Trophoblast cell (in vitro differentiated cells and primary cell): ENCODE results near the gene POLR2F.

Experiments
- DNase-seq, 2 donors: peaks; one replicate each; pipeline ENCODE4 v3.0.0-alpha.2; 2016
- H2AFZ ChIP-seq: 2 replicates; pipeline ENCODE4 v1.6.1; 2013; ENCODE audit warnings: low read length, moderate library complexity, mild to moderate bottlenecking; ENCODE audit not compliant: insufficient read depth, poor library complexity
- H2AK5ac ChIP-seq: 2 replicates; pipeline ENCODE4 v1.6.1; 2013; ENCODE audit warnings: mild to moderate bottlenecking, low read length
- H2BK120ac ChIP-seq: 2 replicates; pipeline ENCODE4 v1.6.1; 2013; ENCODE audit warnings: low read length, mild to moderate bottlenecking, moderate library complexity; ENCODE audit not compliant: insufficient read depth, poor library complexity
- H2BK12ac ChIP-seq: 2 replicates; pipeline ENCODE4 v1.6.1; 2013; ENCODE audit warnings: mild to moderate bottlenecking, low read length, moderate library complexity
- H2BK5ac ChIP-seq: 2 replicates; pipeline ENCODE4 v1.6.1; 2013; ENCODE audit warnings: low read length, low read depth, moderate library complexity, mild to moderate bottlenecking; ENCODE audit not compliant: poor library complexity
- H3K14ac ChIP-seq: 2 replicates; pipeline ENCODE4 v1.6.1; 2013; ENCODE audit warnings: mild to moderate bottlenecking, low read length
- H3K18ac ChIP-seq: 2 replicates; pipeline ENCODE4 v1.6.1; 2013; ENCODE audit warnings: mild to moderate bottlenecking, low read length
- H3K23ac ChIP-seq: 2 replicates; pipeline ENCODE4 v1.6.1; 2013; ENCODE audit warnings: low read length
- H3K27ac ChIP-seq: 2 replicates; pipeline ENCODE4 v1.5.1; 2013; ENCODE audit warnings: low read depth, mild to moderate bottlenecking, inconsistent platforms, low read length, moderate library complexity
- H3K27me3 ChIP-seq: 2 replicates; pipeline ENCODE4 v1.6.1; 2013; ENCODE audit warnings: inconsistent platforms, mild to moderate bottlenecking, low read length, moderate library complexity; ENCODE audit not compliant: insufficient read depth
- H3K36me3 ChIP-seq, 2 experiments: 1 replicate in 1 of 2; 2 replicates in 1 of 2; pipeline ENCODE4 v1.6.1; 2013; ENCODE audit warnings: low read length in 2 of 2, mild to moderate bottlenecking in 2 of 2, moderate library complexity in 1 of 2; ENCODE audit not compliant: insufficient read depth in 2 of 2, control insufficient read depth in 1 of 2
- H3K4ac ChIP-seq: 2 replicates; pipeline ENCODE4 v1.6.1; 2013; ENCODE audit warnings: low read depth, mild to moderate bottlenecking, low read length, moderate library complexity
- H3K4me1 ChIP-seq, 2 experiments: 1 replicate in 1 of 2; 2 replicates in 1 of 2; pipeline ENCODE4 v1.6.1; 2013; ENCODE audit warnings: low read length in 2 of 2, mild to moderate bottlenecking in 2 of 2, moderate library complexity in 1 of 2; ENCODE audit not compliant: insufficient read depth in 2 of 2, control insufficient read depth in 1 of 2
- H3K4me2 ChIP-seq: 2 replicates; pipeline ENCODE4 v1.6.1; 2013; ENCODE audit warnings: inconsistent platforms, mild to moderate bottlenecking, low read length, moderate library complexity
- H3K4me3 ChIP-seq: 2 replicates; pipeline ENCODE4 v1.5.1; 2013; ENCODE audit warnings: mild to moderate bottlenecking, low read depth, low read length, inconsistent platforms
- H3K79me1 ChIP-seq: one replicate; pipeline ENCODE4 v1.6.1; 2013; ENCODE audit warnings: low read length
- H3K79me2 ChIP-seq: 2 replicates; pipeline ENCODE4 v1.6.1; 2013; ENCODE audit warnings: low read length, mild to moderate bottlenecking; ENCODE audit not compliant: control insufficient read depth, insufficient read depth, poor library complexity
- H3K9ac ChIP-seq: 2 replicates; pipeline ENCODE4 v1.6.1; 2013; ENCODE audit warnings: mild to moderate bottlenecking, low read length
- H3K9me3 ChIP-seq: 2 replicates; pipeline ENCODE4 v1.6.1; 2013; ENCODE audit warnings: low read depth, mild to moderate bottlenecking, control low read depth, inconsistent platforms, low read length; ENCODE audit not compliant: insufficient read depth
- H4K12ac ChIP-seq: 2 replicates; pipeline ENCODE4 v1.6.1; 2013; ENCODE audit warnings: low read depth, mild to moderate bottlenecking, low read length, moderate library complexity
- H4K8ac ChIP-seq: 2 replicates; pipeline ENCODE4 v1.6.1; 2013; ENCODE audit warnings: low read depth, mild to moderate bottlenecking, low read length, moderate library complexity
- H4K91ac ChIP-seq: one replicate; pipeline ENCODE4 v1.6.1; 2013; ENCODE audit warnings: low read depth, mild to moderate bottlenecking, low read length, moderate library complexity
- WGBS: extraction: QIAGEN DNeasy Blood & Tissue Kit; methylation state at CpG from one replicate; pipeline ENCODE4 v1.1.7; 2013; ENCODE audit warnings: missing lambda C conversion rate; ENCODE audit not compliant: insufficient read length, insufficient coverage; ENCODE audit errors: extremely low coverage; 5-methylcytosine and 5-hydroxymethylcytosine counted together

POLR2F gene

GRCh38 chr22:37906364-37907008 lies 47.0 kb upstream of the POLR2F start:
- Histone ChIP-seq H4K91ac (peak overlapping the region; percentile 99), H4K8ac (peak overlapping the region; percentile 97), H2BK120ac (peak overlapping the region; percentile 93), H3K4me2 (peak overlapping the region; percentile 65), H3K27me3 (no peaks in the 10 kb centered on the region), H2AFZ (peak overlapping the region; percentile 85), H3K18ac (peak overlapping the region; percentile 99), H2BK5ac (peak overlapping the region; percentile 98), H3K9me3 (no peaks in the 10 kb centered on the region), H2BK12ac (peak overlapping the region; percentile 11), H3K27ac (peak overlapping the region; percentile 99), H3K79me1 (peaks cover 37% of the 10 kb centered on the region), H3K4me1 (peaks cover 34 to 37% of the 10 kb centered on the region in 2 experiments), H3K14ac (peak overlapping the region; percentile 98), H3K4me3 (peak overlapping the region; percentile 85), H3K36me3 (peaks cover 15 to 18% of the 10 kb centered on the region in 2 experiments), H3K9ac (peak overlapping the region; percentile 79), H4K12ac (peak overlapping the region; percentile 94), H3K4ac (peak overlapping the region; percentile 99), H3K79me2 (peaks cover 34% of the 10 kb centered on the region), H3K23ac (no peak overlapping the region), H2AK5ac (peak overlapping the region; percentile 96)
- no peak for DNase-seq
- WGBS: no CpG with 5 or more reads among the region's 75 CpGs

DNA sequence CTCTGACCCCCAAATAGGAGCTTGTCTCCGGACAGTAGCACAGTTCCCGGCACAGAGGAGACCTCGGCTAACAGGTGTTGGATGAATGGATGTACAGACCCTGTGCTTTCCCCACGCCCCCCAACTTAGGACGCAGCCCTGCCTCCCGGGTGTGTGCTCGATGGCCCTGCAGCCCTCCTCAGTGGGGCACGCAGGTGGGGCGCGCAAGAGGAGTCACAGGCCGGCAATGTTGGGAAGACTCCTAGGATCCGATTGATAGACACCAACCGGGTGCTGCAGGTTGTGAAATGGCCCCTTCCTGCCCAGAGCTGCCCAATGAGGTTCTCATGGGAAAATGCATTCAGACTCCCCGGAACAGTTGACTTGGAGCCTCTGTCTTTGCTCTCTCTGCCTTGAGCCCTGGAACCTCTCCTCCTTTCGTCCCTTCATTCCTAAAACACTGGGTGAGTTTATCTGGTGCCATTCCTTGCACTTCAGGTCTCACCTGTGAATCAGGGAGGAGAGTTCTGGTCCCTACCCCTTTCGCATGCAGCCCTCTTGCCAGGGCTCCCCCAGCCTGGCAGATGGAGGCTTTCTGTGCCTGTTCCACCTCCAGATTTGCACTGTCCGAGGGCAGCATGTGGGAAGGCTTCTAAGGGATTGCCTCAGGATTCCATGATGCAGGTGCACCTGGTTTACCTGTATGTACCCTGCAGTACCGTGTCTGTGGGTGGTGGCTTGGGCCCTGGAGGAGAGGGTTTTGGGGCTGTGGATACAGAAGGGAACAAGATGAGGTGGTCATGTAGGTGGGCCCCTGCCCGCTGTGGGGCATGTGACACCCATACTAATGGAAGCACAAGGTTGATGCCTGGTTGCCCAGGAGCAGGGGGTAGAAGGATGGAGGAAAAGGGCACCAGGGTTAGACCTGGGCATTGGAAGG lies 46.2 kb upstream of the POLR2F start:
- no peaks in the 10 kb centered on the region for H3K9me3 ChIP-seq
- H3K9ac ChIP-seq: peak overlapping the region; percentile 79
- peaks cover 37% of the 10 kb centered on the region for H3K79me1 ChIP-seq
- H2AFZ ChIP-seq: no peak overlapping the region
- peaks cover 23 to 26% of the 10 kb centered on the region in 2 experiments for H3K36me3 ChIP-seq
- peak overlapping the region; percentile 23 for H4K8ac ChIP-seq
- peak overlapping the region; percentile 74 for H3K14ac ChIP-seq
- H3K4me2 ChIP-seq: peak overlapping the region; percentile 65
- peak overlapping the region; percentile 28 for H2AK5ac ChIP-seq
- DNase-seq: peak in 1 of 2 donors; percentile 48
- peak overlapping the region; percentile 99 for H3K4ac ChIP-seq
- H3K18ac ChIP-seq: peak overlapping the region; percentile 27
- no peak overlapping the region for H2BK12ac ChIP-seq
- WGBS: no CpG with 5 or more reads among the region's 19 CpGs
- no peaks in the 10 kb centered on the region for H3K27me3 ChIP-seq
- peak overlapping the region; percentile 99 for H3K27ac ChIP-seq
- H3K79me2 ChIP-seq: peaks cover 35% of the 10 kb centered on the region
- H4K91ac ChIP-seq: peak overlapping the region; percentile 99
- peaks cover 34 to 38% of the 10 kb centered on the region in 2 experiments for H3K4me1 ChIP-seq
- H3K23ac ChIP-seq: no peak overlapping the region
- H4K12ac ChIP-seq: peak overlapping the region; percentile 94
- H2BK120ac ChIP-seq: peak overlapping the region; percentile 60
- peak overlapping the region; percentile 98 for H2BK5ac ChIP-seq
- H3K4me3 ChIP-seq: peak overlapping the region; percentile 85

- H4K91ac ChIP-seq: no peak overlapping the region
- peak overlapping the region; percentile 57 for H3K4ac ChIP-seq
- H4K8ac ChIP-seq: no peak overlapping the region
- no peak overlapping the region for H2AFZ ChIP-seq
- H3K18ac ChIP-seq: peak overlapping the region; percentile 34
- DNase-seq: peak; percentile 34 to 55
- peaks cover 36 to 43% of the 10 kb centered on the region in 2 experiments for H3K36me3 ChIP-seq
- no peak overlapping the region for H2AK5ac ChIP-seq
- peaks cover 29% of the 10 kb centered on the region for H3K79me1 ChIP-seq
- peak overlapping the region; percentile 21 for H3K27ac ChIP-seq
- WGBS: no CpG with 5 or more reads among the region's 7 CpGs
- no peak overlapping the region for H3K14ac ChIP-seq
- H3K4me3 ChIP-seq: no peak overlapping the region
- no peak overlapping the region for H2BK5ac ChIP-seq
- no peaks in the 10 kb centered on the region for H3K27me3 ChIP-seq
- H3K23ac ChIP-seq: no peak overlapping the region
- no peak overlapping the region for H2BK12ac ChIP-seq
- peaks cover 35% of the 10 kb centered on the region for H3K79me2 ChIP-seq
- H3K9me3 ChIP-seq: no peaks in the 10 kb centered on the region
- H4K12ac ChIP-seq: no peak overlapping the region
- peaks cover 28 to 31% of the 10 kb centered on the region in 2 experiments for H3K4me1 ChIP-seq
- no peak overlapping the region for H2BK120ac ChIP-seq
- H3K9ac ChIP-seq: no peak overlapping the region
- no peak overlapping the region for H3K4me2 ChIP-seq
Measured at GRCh38 chr22:37909766-37910165, 43.7 kb upstream of the POLR2F start.

- Histone ChIP-seq H3K4ac (peak overlapping the region; percentile 85), H3K27ac (peak overlapping the region; percentile 36), H3K79me2 (peaks cover 30% of the 10 kb centered on the region), H4K8ac (no peak overlapping the region), H2AFZ (no peak overlapping the region), H3K9ac (no peak overlapping the region), H3K14ac (no peak overlapping the region), H3K9me3 (peaks cover 2% of the 10 kb centered on the region), H2AK5ac (no peak overlapping the region), H4K12ac (no peak overlapping the region), H2BK12ac (no peak overlapping the region), H3K4me1 (peaks cover 24% of the 10 kb centered on the region in 2 experiments), H2BK120ac (no peak overlapping the region), H2BK5ac (no peak overlapping the region), H4K91ac (no peak overlapping the region), H3K36me3 (peaks cover 49 to 52% of the 10 kb centered on the region in 2 experiments), H3K27me3 (no peaks in the 10 kb centered on the region), H3K23ac (no peak overlapping the region), H3K18ac (peak overlapping the region; percentile 5), H3K79me1 (peaks cover 19% of the 10 kb centered on the region), H3K4me3 (no peak overlapping the region), H3K4me2 (no peak overlapping the region)
- no CpG with 5 or more reads among the region's 15 CpGs for WGBS
- peak in 1 of 2 donors; percentile 39 for DNase-seq
Measured at GRCh38 chr22:37910890-37911672, 42.4 kb upstream of the POLR2F start.
